GM10847 (cell line): ENCODE measurements around the gene MXD1.

ENCODE experiments used
- POLR2A ChIP-seq: IDR thresholded peaks from 2 replicates; pipeline ENCODE4 v1.6.1; 2011; ENCODE audit not compliant: insufficient read length; ENCODE audit errors: extremely low read depth

Gene MXD1

GRCh38 chr2:69977906-69978482, 63.1 kb downstream of the MXD1 start:
- no peak for TF ChIP-seq POLR2A

- no peak for TF ChIP-seq POLR2A
Measured at GRCh38 chr2:69979902-69980807, 65.2 kb downstream of the MXD1 start.

- no peak for TF ChIP-seq POLR2A
Measured at GRCh38 chr2:69983392-69983966, 68.6 kb downstream of the MXD1 start.

- no peak for TF ChIP-seq POLR2A
Measured at GRCh38 chr2:69985216-69985615, 70.3 kb downstream of the MXD1 start.

GRCh38 chr2:69985688-69986087, 70.8 kb downstream of the MXD1 start:
- no peak for TF ChIP-seq POLR2A

- TF ChIP-seq POLR2A: no peak
Measured at GRCh38 chr2:69986691-69987090, 71.8 kb downstream of the MXD1 start.

GRCh38 chr2:69988086-69988635, 73.3 kb downstream of the MXD1 start:
- no peak for TF ChIP-seq POLR2A

GRCh38 chr2:69989009-69989408, 74.1 kb downstream of the MXD1 start:
- no peak for TF ChIP-seq POLR2A

- TF ChIP-seq POLR2A: no peak
Measured at GRCh38 chr2:69989441-69990105, 74.7 kb downstream of the MXD1 start.
